ENCODE data around the gene GLRB.

DNA sequence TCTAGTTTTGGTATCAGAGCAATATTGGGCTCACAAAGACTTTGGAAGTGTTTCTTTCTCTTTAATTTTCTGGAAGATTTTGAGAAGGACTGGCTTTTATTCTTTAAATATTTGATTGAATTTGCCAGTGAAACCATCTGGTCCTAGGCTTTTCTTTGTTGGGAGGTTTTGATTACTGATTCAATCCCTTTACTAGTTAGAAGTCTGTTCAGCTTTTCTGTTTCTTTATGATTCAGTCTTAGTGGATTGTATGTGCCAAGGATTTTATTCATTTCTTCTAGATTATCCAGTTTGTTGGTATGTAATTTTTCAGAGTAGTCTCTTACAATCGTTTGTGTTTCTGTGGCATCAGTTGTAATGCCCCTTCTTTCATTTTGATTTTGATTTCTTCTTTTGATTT, 28.6 kb downstream of the GLRB start:
- no peak for TF ChIP-seq POLR2A (IDR thresholded peaks at IDR 0.05; ENCODE audit: low read depth, low read length)
- TF ChIP-seq POLR2AphosphoS5 (IDR thresholded peaks at IDR 0.05; ENCODE audit: low read depth, low read length), result no peak

Measured in GM12892 (cell line).